ENCODE results near the gene ITPA. TPM values are rescaled to one million over a fixed set of nuclear protein-coding genes. Genes with fewer than 3 reads are reported as not detected.

Gene ITPA
- total and polyA plus RNA-seq, 2 of the 4 experiments (the other 2 are of a cell fraction) = 32.4 to 49.0 TPM

DNA sequence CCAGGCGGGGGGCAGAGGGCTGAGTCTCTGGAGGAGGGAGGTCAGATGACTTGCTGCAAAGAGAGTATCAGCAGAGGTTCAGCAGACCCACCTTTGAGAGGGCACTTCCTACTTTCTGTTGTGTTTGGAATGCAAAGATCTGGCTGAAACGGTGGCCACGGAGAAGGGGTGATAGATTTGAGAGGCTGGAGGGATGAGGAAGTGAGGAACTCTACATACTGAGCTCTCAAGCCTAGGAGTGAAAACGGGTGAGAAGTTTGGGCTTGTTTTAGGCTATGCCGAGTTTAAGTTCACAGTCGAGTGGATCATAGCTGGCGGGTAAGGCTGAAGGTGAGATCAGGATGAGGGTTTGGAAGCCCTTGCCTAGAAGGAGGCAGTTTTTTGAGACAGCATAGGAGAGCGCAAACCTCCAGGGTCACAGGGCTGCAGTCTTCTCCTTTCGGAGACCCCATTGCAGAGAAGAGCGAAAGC, 477 bp upstream of the ITPA start (continued):
- TF ChIP-seq, protein P1, sequence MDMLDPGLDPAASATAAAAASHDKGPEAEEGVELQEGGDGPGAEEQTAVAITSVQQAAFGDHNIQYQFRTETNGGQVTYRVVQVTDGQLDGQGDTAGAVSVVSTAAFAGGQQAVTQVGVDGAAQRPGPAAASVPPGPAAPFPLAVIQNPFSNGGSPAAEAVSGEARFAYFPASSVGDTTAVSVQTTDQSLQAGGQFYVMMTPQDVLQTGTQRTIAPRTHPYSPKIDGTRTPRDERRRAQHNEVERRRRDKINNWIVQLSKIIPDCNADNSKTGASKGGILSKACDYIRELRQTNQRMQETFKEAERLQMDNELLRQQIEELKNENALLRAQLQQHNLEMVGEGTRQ (IDR thresholded peaks at IDR 0.05; ENCODE audit: low read depth, low read length) = no peak
- TF ChIP-seq NFE2L2 (IDR thresholded peaks at IDR 0.05; ENCODE audit: low read depth, low read length) (no peak), RAD21 (IDR thresholded peaks at IDR 0.05; ENCODE audit: low read length) (no peak)

DNA sequence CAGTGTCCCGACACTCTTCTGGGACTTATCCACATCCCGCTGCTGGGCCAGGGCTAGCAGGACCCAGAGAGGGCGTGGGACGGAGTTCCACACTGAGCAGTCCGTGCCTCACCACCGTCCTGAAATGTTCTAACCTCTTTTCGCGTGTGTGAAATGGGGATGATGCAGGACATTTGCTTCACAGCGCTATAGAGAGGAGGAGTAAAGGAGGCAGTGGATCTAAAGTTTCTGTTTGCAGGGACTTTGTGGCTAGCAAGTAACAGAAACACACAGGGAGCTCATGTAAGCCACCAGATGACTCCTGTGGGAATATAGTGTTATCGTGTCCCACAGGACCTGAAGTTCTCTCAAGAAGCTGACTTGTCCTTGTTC, 634 bp downstream of the ITPA start:
- Histone ChIP-seq H3K14ac (replicated peaks; ENCODE audit: low read depth, low read length) (peak overlapping the region; percentile 99), H3K18ac (ENCODE audit: low read depth, low read length) (no peak overlapping the region), H3K56ac (ENCODE audit: extremely low read depth, insufficient read depth, low read length) (peak overlapping the region; percentile 69), H3K4ac (ENCODE audit: low read depth, low read length) (peak overlapping the region; percentile 99), H3K27ac (ENCODE audit: insufficient read depth, low read length) (peak overlapping the region; percentile 92), H4K8ac (ENCODE audit: low read depth in 2 of 2, low read length in 2 of 2) (peak overlapping the region; percentile 99 to 100), H2BK120ac (ENCODE audit: low read depth, low read length) (peak overlapping the region; percentile 4; the same call in 1 of the 2 replicates), H4K5ac (ENCODE audit: low read depth, low read length) (peak overlapping the region; percentile 89), H2BK20ac (ENCODE audit: low read depth, low read length) (no peak overlapping the region), H3K4me1 (ENCODE audit: control insufficient read depth, insufficient read depth, low read length) (peaks cover 5% of the 10 kb centered on the region), H2BK15ac (ENCODE audit: low read depth, low read length) (no peak overlapping the region), H2AK5ac (ENCODE audit: low read depth, low read length) (peak overlapping the region; percentile 72), H3K4me3 (ENCODE audit: insufficient read depth, low read depth, low read length) (peak overlapping the region; percentile 86), H3K9ac (ENCODE audit: low read depth, low read length) (peak overlapping the region; percentile 94), H2AFZ (replicated peaks; ENCODE audit: low read length, poor library complexity) (peak overlapping the region; percentile 100), H4K91ac (ENCODE audit: insufficient read depth, low read depth, low read length) (peak overlapping the region; percentile 96), H4K20me1 (ENCODE audit: insufficient read depth, low read length) (no peaks in the 10 kb centered on the region), H3K79me1 (ENCODE audit: low read depth in 1 of 2, low read length in 2 of 2) (peaks cover 20 to 69% of the 10 kb centered on the region in 2 experiments; a peak in 3 of 4 replicates), H3K36me3 (ENCODE audit: control insufficient read depth, insufficient read depth, low read length) (peaks cover 10% of the 10 kb centered on the region), H3K9me1 (ENCODE audit: insufficient read depth, low read length) (peaks cover 15% of the 10 kb centered on the region), H2BK5ac (ENCODE audit: low read depth, low read length, poor library complexity, severe bottlenecking) (peak overlapping the region; percentile 90), H3K4me2 (ENCODE audit: low read depth, low read length) (peak overlapping the region; percentile 97), H3K27me3 (ENCODE audit: control insufficient read depth, insufficient read depth, low read length) (no peaks in the 10 kb centered on the region), H2AK9ac (replicated peaks; ENCODE audit: low read depth, low read length, poor library complexity) (peak overlapping the region; percentile 99), H3K23ac (ENCODE audit: low read depth, low read length) (peak overlapping the region; percentile 92), H3K9me3 (ENCODE audit: control insufficient read depth, insufficient read depth, low read length) (no peaks in the 10 kb centered on the region)
- dilution Hi-C loops (cut with HindIII; ENCODE audit: low sequenced_read_pairs, unreplicated experiment) = no loop called here
- ATAC-seq (ENCODE audit: low read depth) (peak; percentile 59), DNase-seq (peak; percentile 18)
- in situ Hi-C loops (cut with MboI; ENCODE audit: low sequenced_read_pairs) = no loop called here
- intact Hi-C loops (cut with micrococcal nuclease) = loop anchor here (10.0 kb wide), 1 partner anchor 265 kb away; the partner anchor contains the start of gene ATRN
- 0% methylated on average over 6 of the region's 10 CpGs; no CpG with 5 or more reads in 1 of the 2 experiments for WGBS, 2 experiments (ENCODE audit: extremely low coverage in 2 of 2, insufficient read length in 1 of 2)
- ChIA-PET POLR2A (ENCODE audit: unreplicated experiment) (interaction anchor here (0.6 kb wide), 1 partner anchor 286 kb away, joined by 3 read pairs; no protein-coding TSS in a partner anchor), CTCF (interaction anchor here (1.5 kb wide), 1 partner anchor 9 kb away, joined by 5 read pairs; no protein-coding TSS in a partner anchor)
- no peak for TF ChIP-seq NFE2L2 (IDR thresholded peaks at IDR 0.05; ENCODE audit: low read depth, low read length)
- BruUV-seq (replicated peaks) = no TSS peak

All from IMR-90 (cell line).